Inferior parietal cortex (tissue), 1 donor: ENCODE results near the gene SPDYE6.
"Not testable (repeated sequence)": the region's sequence is repeated elsewhere in the genome, so short reads cannot be mapped to it uniquely, and the experiment has no call there.

Experiments used
- DNase-seq: peaks from one replicate; pipeline ENCODE4 v3.0.0-alpha.2; 2016; ENCODE audit errors: extremely low spot score

Gene SPDYE6, protein sequence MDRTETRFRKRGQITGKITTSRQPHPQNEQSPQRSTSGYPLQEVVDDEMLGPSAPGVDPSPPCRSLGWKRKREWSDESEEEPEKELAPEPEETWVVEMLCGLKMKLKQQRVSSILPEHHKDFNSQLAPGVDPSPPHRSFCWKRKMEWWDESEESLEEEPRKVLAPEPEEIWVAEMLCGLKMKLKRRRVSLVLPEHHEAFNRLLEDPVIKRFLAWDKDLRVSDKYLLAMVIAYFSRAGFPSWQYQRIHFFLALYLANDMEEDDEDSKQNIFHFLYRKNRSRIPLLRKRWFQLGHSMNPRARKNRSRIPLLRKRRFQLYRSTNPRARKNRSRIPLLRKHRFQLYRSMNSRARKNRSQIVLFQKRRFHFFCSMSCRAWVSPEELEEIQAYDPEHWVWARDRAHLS

GRCh38 chr7:102356344-102356743, at the start of gene SPDYE6:
SPDYE6 (minus strand) TSS chr7:102356444; CDS start chr7:102356023, 421 bp downstream.
- not testable (repeated sequence) for DNase-seq

- DNase-seq, result not testable (repeated sequence)
Observed at GRCh38 chr7:102404862-102405188, 48.6 kb upstream of the SPDYE6 start.

DNA sequence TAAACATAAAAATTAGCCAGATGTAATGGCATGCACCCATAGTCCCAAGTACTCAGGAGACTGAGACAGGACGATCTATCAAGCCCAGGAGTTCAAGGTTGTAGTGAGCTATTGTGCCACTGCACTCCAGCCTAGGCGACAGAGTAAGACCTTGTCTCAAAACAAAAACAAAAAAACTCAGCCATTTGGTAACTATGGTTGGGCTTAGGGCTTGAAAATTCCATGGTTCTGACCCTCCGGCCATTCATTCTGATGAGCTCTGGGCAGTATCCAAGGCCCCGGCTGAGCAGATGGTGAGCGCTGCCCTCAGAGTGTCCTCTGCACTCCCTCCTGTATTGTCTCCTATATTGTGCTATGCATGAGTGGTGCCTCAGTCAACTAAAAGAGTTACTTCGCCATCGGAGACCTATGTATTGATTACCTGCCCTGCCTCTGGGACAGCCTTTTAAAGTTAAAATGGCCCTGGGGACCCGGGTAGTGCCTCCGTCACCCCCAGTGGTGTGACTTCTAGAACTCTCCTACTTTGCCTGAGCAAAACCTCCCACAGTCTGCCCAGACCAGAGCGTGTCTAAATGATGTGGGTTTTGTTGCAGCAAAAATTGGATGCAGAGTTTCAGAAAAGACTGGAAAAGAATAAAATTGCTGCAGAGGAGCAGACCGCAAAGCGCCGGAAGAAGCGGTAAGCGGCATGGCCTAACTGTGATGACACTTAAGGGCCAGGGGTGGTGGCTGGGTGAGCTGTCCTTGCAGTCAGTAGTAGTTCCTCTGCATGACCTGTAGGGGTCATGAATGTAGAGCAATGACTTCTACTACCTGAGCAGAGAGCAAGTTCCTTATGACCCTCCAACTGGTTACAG, 48.0 kb upstream of the SPDYE6 start:
- no peak for DNase-seq

GRCh38 chr7:102403563-102403962, 47.3 kb upstream of the SPDYE6 start:
- DNase-seq, result no peak

GRCh38 chr7:102400360-102400759, 44.1 kb upstream of the SPDYE6 start:
- no peak for DNase-seq

DNA sequence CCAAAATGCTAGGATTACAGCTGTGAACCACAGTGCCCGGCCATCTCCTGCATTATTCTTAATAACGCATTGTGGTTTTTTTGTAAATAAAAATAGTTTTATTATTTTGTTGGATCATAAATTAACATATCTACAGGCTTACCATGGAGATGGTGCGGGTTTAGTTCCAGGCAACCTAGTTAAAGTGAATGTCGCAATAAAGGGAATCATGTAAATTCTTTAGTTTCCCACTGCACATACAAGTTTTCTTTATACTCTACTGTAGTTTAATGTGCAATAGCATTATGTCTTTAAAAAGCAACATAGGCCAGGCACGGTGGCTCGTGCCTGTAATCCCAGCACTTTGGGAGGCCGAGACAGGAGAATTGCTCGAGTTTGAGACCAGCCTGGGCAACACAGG, 42.3 kb upstream of the SPDYE6 start:
- DNase-seq, result no peak

- DNase-seq, result no peak
Observed at GRCh38 chr7:102396710-102397019, 40.4 kb upstream of the SPDYE6 start.

DNA sequence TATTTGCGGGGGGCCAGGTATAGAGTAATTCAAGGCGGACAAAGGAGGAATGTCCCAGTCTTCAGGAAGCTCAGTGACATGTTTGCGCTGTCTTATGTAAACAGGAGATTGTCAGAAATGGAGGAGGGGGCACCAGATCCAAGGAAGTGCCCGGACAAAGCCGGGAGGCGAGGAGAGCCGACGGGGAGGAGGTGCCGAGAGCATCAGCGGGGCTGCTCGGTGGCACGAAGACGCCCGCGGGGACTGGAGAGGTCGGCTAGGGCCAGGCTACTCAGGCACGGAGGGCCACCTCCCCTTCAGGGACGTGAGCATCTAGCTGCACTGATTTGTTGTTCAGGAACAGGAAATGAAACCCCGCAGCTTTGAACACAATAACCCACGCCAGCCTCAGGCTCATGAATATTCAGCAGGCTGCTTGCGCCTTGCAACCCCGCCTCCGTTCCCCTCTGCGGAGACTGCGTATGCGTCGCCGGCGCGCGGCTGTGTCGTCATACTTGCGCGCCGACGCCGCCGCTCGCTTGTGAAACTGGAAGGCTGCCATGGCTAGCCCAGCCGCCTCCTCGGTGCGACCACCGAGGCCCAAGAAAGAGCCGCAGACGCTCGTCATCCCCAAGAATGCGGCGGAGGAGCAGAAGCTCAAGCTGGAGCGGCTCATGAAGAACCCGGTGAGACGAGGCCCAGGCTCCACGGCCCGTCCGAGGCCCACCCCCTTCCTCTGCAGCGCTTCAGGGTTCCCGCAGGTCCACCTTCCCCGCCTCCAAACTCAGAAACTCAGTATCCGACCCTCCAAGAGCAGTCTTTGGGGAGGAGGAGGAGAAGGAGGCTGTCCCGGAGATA, 39.8 kb upstream of the SPDYE6 start, which contains the start of gene PRKRIP1:
Gene PRKRIP1 (plus strand): TSS at position 491 of the 837 bp plus-strand sequence. CDS start 49 bp downstream, at position 540.
- peak; percentile 92 for DNase-seq

DNA sequence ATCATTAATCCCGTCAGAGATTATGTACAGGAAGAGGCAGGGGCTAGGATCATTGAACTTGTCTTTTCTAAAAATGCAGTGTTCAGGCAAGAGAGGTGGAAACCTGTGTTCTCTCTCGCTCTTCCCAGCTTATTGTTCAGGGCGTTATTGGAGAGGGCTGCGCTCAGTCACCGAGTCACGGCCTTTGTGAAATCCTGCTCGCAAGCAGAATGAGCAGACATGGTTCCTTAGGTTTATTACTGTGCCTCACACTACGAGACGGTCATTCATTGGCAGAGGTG, 39.3 kb upstream of the SPDYE6 start:
- DNase-seq, result no peak

DNA sequence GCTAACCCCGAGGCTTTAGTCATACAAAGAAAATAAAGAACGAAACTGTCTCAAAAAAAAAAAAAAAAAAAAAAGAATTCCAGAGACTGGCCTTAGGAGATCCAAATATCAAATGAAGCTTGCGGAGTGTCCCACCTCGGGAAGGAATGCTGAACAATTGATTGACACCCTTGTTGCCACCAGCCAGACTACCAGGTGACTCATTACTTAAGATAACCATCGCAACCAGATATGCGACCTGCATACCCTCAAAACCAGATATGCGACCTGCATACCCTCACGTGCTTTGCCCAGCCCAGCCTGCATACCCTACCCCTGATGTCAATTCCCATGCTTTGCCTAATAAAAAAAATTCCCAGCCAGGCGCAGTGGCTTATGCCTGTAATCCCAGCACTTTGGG, 37.2 kb upstream of the SPDYE6 start:
- no peak for DNase-seq

GRCh38 chr7:102392330-102392729, 36.1 kb upstream of the SPDYE6 start:
- DNase-seq, result no peak

- peak; percentile 86 for DNase-seq
Observed at GRCh38 chr7:102390697-102391484, 34.6 kb upstream of the SPDYE6 start.

DNA sequence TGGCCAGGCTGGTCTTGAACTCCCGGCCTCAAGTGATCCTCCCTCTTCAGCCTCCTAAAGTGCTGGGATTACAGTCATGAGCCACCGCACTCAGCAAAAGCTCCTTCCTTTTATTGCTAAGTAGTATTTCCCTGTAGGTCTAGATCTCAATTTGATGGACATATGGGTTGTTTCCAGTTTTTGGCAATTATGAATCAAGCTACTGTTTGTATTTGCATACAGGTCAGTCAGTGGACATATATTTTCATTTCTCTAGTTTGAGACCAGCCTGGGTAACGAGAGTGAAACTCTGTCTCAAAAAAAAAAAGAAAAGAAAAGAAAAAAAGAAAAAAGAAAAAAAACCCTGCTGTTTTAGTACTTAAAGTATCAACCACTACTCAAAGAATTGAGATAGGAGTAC, 33.6 kb upstream of the SPDYE6 start:
- DNase-seq, result no peak

DNA sequence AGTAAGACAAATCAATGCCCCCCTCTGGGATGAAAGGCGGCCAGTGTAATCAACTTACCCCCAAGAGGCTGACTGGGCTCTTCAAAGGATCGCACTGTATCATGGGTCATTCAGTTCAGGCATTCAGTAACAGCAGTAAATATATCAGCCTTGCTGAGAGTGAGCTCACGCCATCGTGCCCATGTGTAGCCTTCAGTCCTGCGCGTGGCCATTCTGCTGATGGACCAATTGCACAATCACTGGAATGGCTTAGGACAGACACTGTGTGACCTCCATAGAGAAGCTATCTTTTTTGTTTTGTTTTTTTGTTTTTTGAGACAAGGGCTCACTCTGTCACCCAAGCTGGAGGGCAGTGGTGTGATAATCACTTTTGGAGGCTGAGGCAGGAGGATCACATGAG, 30.8 kb upstream of the SPDYE6 start:
- DNase-seq, result no peak

- DNase-seq, result not testable (repeated sequence)
Observed at GRCh38 chr7:102381696-102382425, 25.6 kb upstream of the SPDYE6 start.

GRCh38 chr7:102380837-102381236, 24.6 kb upstream of the SPDYE6 start:
- DNase-seq, result not testable (repeated sequence)

DNA sequence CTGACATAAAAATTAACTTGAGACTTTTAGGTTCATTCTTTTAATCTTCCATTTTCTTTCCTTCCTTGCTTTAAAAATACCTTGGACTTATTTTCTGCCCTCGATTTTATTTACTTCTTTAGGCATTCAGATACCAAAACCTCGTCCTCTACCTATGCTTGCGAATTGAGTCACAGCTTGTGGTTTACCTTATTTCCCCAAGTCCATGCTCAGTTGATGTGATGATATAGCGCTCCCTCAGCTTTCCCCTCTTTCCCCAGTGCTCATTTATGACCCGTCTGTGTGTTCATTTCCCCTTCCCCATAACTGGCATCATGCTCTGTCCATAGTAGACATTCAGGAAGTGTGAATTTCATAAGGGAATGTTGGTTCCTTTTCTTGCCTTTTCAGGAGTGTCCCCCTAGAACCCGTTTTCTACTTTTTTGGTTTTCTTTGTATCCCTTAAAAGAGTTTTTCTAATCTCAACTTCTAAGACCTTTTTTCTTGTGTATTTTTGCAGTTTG, 20.8 kb upstream of the SPDYE6 start:
- no peak for DNase-seq

- DNase-seq, result not testable (repeated sequence)
Observed at GRCh38 chr7:102372796-102373195, 16.6 kb upstream of the SPDYE6 start.

- DNase-seq, result not testable (repeated sequence)
Observed at GRCh38 chr7:102370038-102370437, 13.8 kb upstream of the SPDYE6 start.

DNA sequence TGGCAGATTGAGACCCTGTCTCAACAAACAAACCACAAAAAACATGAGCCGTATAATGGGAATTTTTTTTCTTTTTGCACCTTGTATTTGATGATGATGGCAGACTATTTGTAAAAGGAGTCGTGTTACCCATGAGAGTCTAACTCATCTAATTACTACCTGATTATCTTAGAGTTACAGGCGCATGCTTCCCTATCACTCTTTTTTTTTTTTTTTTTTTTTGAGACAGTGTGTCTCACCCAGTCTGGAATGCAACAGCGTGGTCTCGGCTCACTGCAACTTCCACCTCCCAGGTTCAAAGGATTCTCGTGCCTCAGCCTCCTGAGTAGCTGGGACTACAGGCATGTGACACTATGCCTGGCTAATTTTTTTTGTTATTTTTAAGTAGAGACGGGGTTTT, 9.1 kb upstream of the SPDYE6 start:
- DNase-seq, result not testable (repeated sequence)
